Measurements from ENCODE around the gene FTCD. TPM values are rescaled to one million over a fixed set of nuclear protein-coding genes. Genes with fewer than 3 reads are reported as not detected.
A peak's percentile ranks its signal among the peaks of the same experiment; 100 is the strongest.

FTCD gene
- total RNA-seq, 1 experiment from 2014 or later: 0.40 TPM

DNA sequence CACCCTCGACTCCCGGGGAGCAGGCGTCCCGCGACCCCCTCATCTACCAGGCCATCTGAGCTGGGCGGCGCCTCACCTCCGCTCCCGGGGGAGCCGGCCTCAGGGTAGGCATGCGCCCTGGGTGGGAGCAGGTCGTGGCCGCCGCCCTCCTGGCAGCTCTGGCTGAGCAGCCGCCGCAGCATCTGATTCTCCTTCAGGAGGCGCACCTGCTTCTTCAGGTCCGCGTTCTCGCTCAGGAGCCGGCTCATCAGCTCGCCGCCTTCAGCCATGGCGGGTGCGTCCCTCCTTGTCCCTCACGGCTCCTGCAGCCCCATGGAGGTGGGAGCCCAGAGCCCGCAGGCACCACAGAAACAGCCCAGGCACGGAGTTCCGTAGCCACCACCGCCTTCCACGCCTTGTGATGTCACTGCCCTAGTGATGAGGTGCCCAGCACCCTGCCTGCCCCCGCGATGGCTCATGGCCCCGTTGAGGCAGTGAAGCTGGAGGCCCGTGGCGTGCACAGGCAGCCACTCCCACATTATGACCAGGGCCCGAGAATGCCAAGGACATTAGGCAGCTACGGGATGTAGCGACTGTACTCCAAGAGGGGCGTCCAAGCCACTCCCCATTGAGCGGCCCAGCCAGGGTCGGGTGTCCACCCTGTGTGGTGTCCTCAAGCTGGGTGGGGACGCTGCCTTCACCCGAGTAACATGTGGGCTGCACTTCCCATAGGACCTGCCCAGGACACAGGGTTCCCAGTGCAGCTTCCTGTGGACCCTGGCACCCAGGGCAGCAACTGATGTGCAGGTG lies 27.4 kb upstream of the FTCD start:
- BruUV-seq (replicated peaks): no TSS peak
- ChIA-PET CTCF (no interaction called here), POLR2A (ENCODE audit: unreplicated experiment) (no interaction called here)
- Histone ChIP-seq H2AFZ (ENCODE audit: low read length) (no peak overlapping the region), H3K4me3 (ENCODE audit: low read length) (no peak overlapping the region; the same call in 1 of the 2 replicates), H3F3A (ENCODE audit: low read length, unreplicated experiment) (no peaks in the 10 kb centered on the region), H4K20me1 (ENCODE audit: low read length) (no peaks in the 10 kb centered on the region), H3K4me1 (ENCODE audit: insufficient read depth, low read length) (peaks cover 9% of the 10 kb centered on the region), H3K9me2 (replicated peaks; ENCODE audit: low read length) (no peaks in the 10 kb centered on the region), H3K9ac (ENCODE audit: low read length) (no peak overlapping the region), H3K4me2 (ENCODE audit: low read length) (0 out of 2 replicates have a peak overlapping the region, but pooled peaks have one; percentile 18), H3K27ac (ENCODE audit: low read length) (no peak overlapping the region), H3K27me3 (ENCODE audit: low read length) (no peaks in the 10 kb centered on the region), H3K36me3 (ENCODE audit: low read depth, low read length) (no peaks in the 10 kb centered on the region), H3K9me3 (ENCODE audit: low read length) (no peaks in the 10 kb centered on the region), H3K79me2 (ENCODE audit: low read length) (peaks cover 4% of the 10 kb centered on the region; the same call in 1 of the 2 replicates)
- TF ChIP-seq CTCF (conservative IDR thresholded peaks at IDR 0.05; ENCODE audit: low read depth, low read length) (no peak), EZH2phosphoT487 (IDR thresholded peaks at IDR 0.05; ENCODE audit: borderline replicate concordance, low read length) (no peak), EZH2 (IDR thresholded peaks at IDR 0.05; ENCODE audit: low read length, unreplicated experiment) (no peak)
- intact Hi-C loops (cut with micrococcal nuclease): no loop called here
- ATAC-seq (no peak), DNase-seq (no peak)

GRCh38 chr21:46181953-46182547 lies 26.7 kb upstream of the FTCD start:
- TF ChIP-seq CTCF (conservative IDR thresholded peaks at IDR 0.05; ENCODE audit: low read depth, low read length): no peak
- TF ChIP-seq EZH2 (IDR thresholded peaks at IDR 0.05; ENCODE audit: low read length, unreplicated experiment): no peak
- no peak for TF ChIP-seq EZH2phosphoT487 (IDR thresholded peaks at IDR 0.05; ENCODE audit: borderline replicate concordance, low read length)
- Histone ChIP-seq H3K36me3 (ENCODE audit: low read depth, low read length) (no peaks in the 10 kb centered on the region), H3K79me2 (ENCODE audit: low read length) (peaks cover 8% of the 10 kb centered on the region; the same call in 1 of the 2 replicates), H3K4me3 (ENCODE audit: low read length) (no peak overlapping the region), H3K4me2 (ENCODE audit: low read length) (no peak overlapping the region), H3K4me1 (ENCODE audit: insufficient read depth, low read length) (peaks cover 8% of the 10 kb centered on the region), H2AFZ (ENCODE audit: low read length) (no peak overlapping the region), H3K9me2 (replicated peaks; ENCODE audit: low read length) (no peaks in the 10 kb centered on the region), H3K27me3 (ENCODE audit: low read length) (no peaks in the 10 kb centered on the region), H3K9me3 (ENCODE audit: low read length) (no peaks in the 10 kb centered on the region), H4K20me1 (ENCODE audit: low read length) (no peaks in the 10 kb centered on the region), H3K9ac (ENCODE audit: low read length) (no peak overlapping the region), H3F3A (ENCODE audit: low read length, unreplicated experiment) (no peaks in the 10 kb centered on the region), H3K27ac (ENCODE audit: low read length) (no peak overlapping the region)
- POLR2A ChIA-PET (ENCODE audit: unreplicated experiment): no interaction called here
- no peak for ATAC-seq
- BruUV-seq (replicated peaks): no TSS peak
- CTCF ChIA-PET: no interaction called here
- intact Hi-C loops (cut with micrococcal nuclease): no loop called here
- DNase-seq: no peak

GRCh38 chr21:46181436-46181835 lies 26.1 kb upstream of the FTCD start:
- Histone ChIP-seq H3K79me2 (ENCODE audit: low read length) (peaks cover 8% of the 10 kb centered on the region; the same call in 1 of the 2 replicates), H3K9me2 (replicated peaks; ENCODE audit: low read length) (no peaks in the 10 kb centered on the region), H3K36me3 (ENCODE audit: low read depth, low read length) (no peaks in the 10 kb centered on the region), H3K4me1 (ENCODE audit: insufficient read depth, low read length) (peaks cover 8% of the 10 kb centered on the region), H3K4me3 (ENCODE audit: low read length) (no peak overlapping the region), H3K9me3 (ENCODE audit: low read length) (no peaks in the 10 kb centered on the region), H3K4me2 (ENCODE audit: low read length) (no peak overlapping the region), H3K9ac (ENCODE audit: low read length) (no peak overlapping the region), H3K27me3 (ENCODE audit: low read length) (no peaks in the 10 kb centered on the region), H2AFZ (ENCODE audit: low read length) (no peak overlapping the region), H4K20me1 (ENCODE audit: low read length) (no peaks in the 10 kb centered on the region), H3F3A (ENCODE audit: low read length, unreplicated experiment) (no peaks in the 10 kb centered on the region), H3K27ac (ENCODE audit: low read length) (no peak overlapping the region)
- ChIA-PET CTCF (no interaction called here), POLR2A (ENCODE audit: unreplicated experiment) (no interaction called here)
- TF ChIP-seq EZH2 (IDR thresholded peaks at IDR 0.05; ENCODE audit: low read length, unreplicated experiment) (no peak), EZH2phosphoT487 (IDR thresholded peaks at IDR 0.05; ENCODE audit: borderline replicate concordance, low read length) (no peak)
- intact Hi-C loops (cut with micrococcal nuclease): no loop called here
- DNase-seq: no peak
- BruUV-seq (replicated peaks): no TSS peak
- no peak for ATAC-seq
